Tibial nerve (tissue), 4 donors: ENCODE results near the gene TRIM69.

Experiments
- EP300 ChIP-seq, 2 donors: sonication (generic); formaldehyde crosslinking; IDR thresholded peaks; one replicate each; pipeline ENCODE4 v1.6.1; 2017; ENCODE audit warnings: antibody characterized with exemption in 2 of 2, mild to moderate bottlenecking in 1 of 2
- POLR2A ChIP-seq, 2 donors: fragments of 450-650 bp; IDR thresholded peaks; one replicate each; pipeline ENCODE4 v1.6.1; 2017; ENCODE audit warnings: antibody characterized with exemption in 2 of 2, mild to moderate bottlenecking in 2 of 2, moderate library complexity in 2 of 2
- TF ChIP-seq, protein P1 (sequence below), 5 experiments: fragments of 200-600 bp in 3 of 5; fragments of 450-650 bp in 2 of 5; sonication (generic) in 3 of 5; IDR thresholded peaks; one replicate each; pipeline ENCODE4 v1.5.1; 2016 to 2019; ENCODE audit warnings: antibody characterized with exemption in 5 of 5, mild to moderate bottlenecking in 3 of 5, moderate library complexity in 2 of 5

DNA sequence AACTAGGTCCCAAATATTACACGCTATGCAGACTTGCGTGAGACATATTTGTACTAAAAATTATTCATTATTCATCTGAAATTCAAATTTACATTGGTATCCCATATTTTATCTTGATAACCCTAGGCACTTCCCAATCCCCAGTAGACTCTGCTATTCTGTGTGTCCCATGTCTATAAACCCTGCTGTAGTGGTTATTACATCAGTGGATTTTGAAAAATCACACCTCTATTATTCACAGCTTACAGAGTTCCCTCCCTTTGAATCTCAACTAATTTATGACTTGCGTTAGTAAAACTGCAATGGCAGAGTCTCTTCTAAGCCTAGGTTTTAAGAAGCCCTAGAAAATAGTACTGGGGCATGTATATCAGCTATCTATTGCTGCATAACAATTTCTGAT, 54.3 kb downstream of the TRIM69 start:
- TF ChIP-seq EP300 (IDR thresholded peaks at IDR 0.05) = no peak
- TF ChIP-seq, protein P1, sequence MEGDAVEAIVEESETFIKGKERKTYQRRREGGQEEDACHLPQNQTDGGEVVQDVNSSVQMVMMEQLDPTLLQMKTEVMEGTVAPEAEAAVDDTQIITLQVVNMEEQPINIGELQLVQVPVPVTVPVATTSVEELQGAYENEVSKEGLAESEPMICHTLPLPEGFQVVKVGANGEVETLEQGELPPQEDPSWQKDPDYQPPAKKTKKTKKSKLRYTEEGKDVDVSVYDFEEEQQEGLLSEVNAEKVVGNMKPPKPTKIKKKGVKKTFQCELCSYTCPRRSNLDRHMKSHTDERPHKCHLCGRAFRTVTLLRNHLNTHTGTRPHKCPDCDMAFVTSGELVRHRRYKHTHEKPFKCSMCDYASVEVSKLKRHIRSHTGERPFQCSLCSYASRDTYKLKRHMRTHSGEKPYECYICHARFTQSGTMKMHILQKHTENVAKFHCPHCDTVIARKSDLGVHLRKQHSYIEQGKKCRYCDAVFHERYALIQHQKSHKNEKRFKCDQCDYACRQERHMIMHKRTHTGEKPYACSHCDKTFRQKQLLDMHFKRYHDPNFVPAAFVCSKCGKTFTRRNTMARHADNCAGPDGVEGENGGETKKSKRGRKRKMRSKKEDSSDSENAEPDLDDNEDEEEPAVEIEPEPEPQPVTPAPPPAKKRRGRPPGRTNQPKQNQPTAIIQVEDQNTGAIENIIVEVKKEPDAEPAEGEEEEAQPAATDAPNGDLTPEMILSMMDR (IDR thresholded peaks at IDR 0.05) = no peak
- no peak for TF ChIP-seq POLR2A (IDR thresholded peaks at IDR 0.05)
